Skeletal muscle tissue (tissue), 4 donors: Measurements from ENCODE around the gene STXBP5. TPM values are rescaled to one million over a fixed set of nuclear protein-coding genes. Genes with fewer than 3 reads are reported as not detected.

Source experiments
- H3K27ac ChIP-seq: one replicate; pipeline ENCODE4 v1.7.0; 2013; ENCODE audit warnings: mild to moderate bottlenecking, low read depth, low read length, inconsistent platforms
- H3K27me3 ChIP-seq, 3 donors: one replicate each; pipeline ENCODE4 v1.7.0; 2013; ENCODE audit warnings: low read length in 3 of 3; ENCODE audit not compliant: control insufficient read depth in 3 of 3, insufficient read depth in 3 of 3
- H3K36me3 ChIP-seq, 3 donors: one replicate each; pipeline ENCODE4 v1.7.0; 2013; ENCODE audit warnings: low read length in 3 of 3; ENCODE audit not compliant: control insufficient read depth in 3 of 3, insufficient read depth in 3 of 3
- H3K4me1 ChIP-seq, 3 donors: one replicate each; pipeline ENCODE4 v1.7.0; 2013; ENCODE audit warnings: low read length in 3 of 3, mild to moderate bottlenecking in 3 of 3; ENCODE audit not compliant: control insufficient read depth in 3 of 3, insufficient read depth in 3 of 3
- H3K4me3 ChIP-seq, 3 donors: one replicate each; pipeline ENCODE4 v1.7.0; 2013; ENCODE audit warnings: low read length in 3 of 3
- H3K9ac ChIP-seq, 3 donors: one replicate each; pipeline ENCODE4 v1.7.0; 2013; ENCODE audit warnings: low read length in 3 of 3, mild to moderate bottlenecking in 3 of 3, moderate library complexity in 2 of 3, low read depth in 1 of 3
- H3K9me3 ChIP-seq, 3 donors: one replicate each; pipeline ENCODE4 v1.7.0; 2013; ENCODE audit warnings: low read length in 3 of 3; ENCODE audit not compliant: control insufficient read depth in 3 of 3
- total RNA-seq: library from RNA; depleted of rRNA; stranded (reverse); fragments of >200 nt; gene quantifications from one replicate; pipeline ENCODE4 v1.2.3, GENCODE V29; 2014
- donor health status: Osteomylitis.

The STXBP5 gene
- total RNA-seq, 1 donor from 2014 or later = 14.6 TPM

GRCh38 chr6:147207837-147208754, 3.9 kb downstream of the STXBP5 start:
- H3K4me1 ChIP-seq = peaks cover 0 to 15% (median 3%) of the 10 kb centered on the region in 3 donors
- peak overlapping the region; percentile 48 to 71 (median 58) for H3K9ac ChIP-seq
- H3K27me3 ChIP-seq = no peaks in the 10 kb centered on the region
- H3K4me3 ChIP-seq = peak overlapping the region in 1 of 3 donors; percentile 37
- H3K36me3 ChIP-seq = no peaks in the 10 kb centered on the region
- peak overlapping the region; percentile 75 for H3K27ac ChIP-seq
- no peaks in the 10 kb centered on the region for H3K9me3 ChIP-seq

DNA sequence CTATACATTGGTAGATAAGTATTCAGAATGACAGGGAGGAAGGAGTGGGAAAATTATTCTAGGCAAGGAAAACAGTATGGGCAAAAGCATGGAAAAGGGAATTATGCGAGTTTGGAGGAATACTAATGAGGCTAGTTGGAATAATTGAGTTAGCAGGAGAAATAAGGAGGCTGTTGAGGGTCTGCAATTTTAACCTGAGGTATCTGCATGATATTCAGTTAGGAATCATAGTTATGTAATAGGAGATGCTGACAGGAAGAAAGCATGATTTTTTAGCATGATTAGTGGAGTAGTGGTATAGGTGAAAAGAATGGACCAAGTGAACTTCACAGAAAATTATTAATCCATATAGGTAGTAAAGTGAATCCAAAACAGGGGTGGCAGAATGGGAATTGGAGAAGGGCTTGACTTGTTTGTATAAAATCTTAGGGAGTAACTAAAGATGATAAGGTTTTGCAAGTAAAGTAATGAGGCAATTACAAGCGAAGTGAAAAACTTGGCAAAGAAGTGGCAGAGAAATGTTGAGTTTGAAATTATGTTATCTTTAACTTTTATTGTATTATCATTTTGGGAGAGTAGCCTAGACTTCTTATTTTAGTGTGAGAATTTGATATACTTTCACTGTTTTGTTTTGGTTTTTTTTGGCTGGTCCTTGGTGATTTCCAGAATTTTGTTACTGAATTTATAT, 5.7 kb downstream of the STXBP5 start:
- Histone ChIP-seq H3K9ac (peak overlapping the region in 1 of 3 donors; percentile 1), H3K9me3 (no peaks in the 10 kb centered on the region), H3K27ac (peak overlapping the region; percentile 75), H3K4me3 (no peak overlapping the region), H3K36me3 (no peaks in the 10 kb centered on the region), H3K4me1 (peaks cover 0 to 12% (median 3%) of the 10 kb centered on the region in 3 donors), H3K27me3 (no peaks in the 10 kb centered on the region)

GRCh38 chr6:147211349-147211748, 7.1 kb downstream of the STXBP5 start:
- H3K4me3 ChIP-seq = no peak overlapping the region
- peaks cover 0 to 5% (median 3%) of the 10 kb centered on the region in 3 donors for H3K4me1 ChIP-seq
- H3K9ac ChIP-seq = no peak overlapping the region
- no peak overlapping the region for H3K27ac ChIP-seq
- H3K9me3 ChIP-seq = no peaks in the 10 kb centered on the region
- no peaks in the 10 kb centered on the region for H3K27me3 ChIP-seq
- H3K36me3 ChIP-seq = no peaks in the 10 kb centered on the region

GRCh38 chr6:147211831-147212230, 7.6 kb downstream of the STXBP5 start:
- Histone ChIP-seq H3K27ac (no peak overlapping the region), H3K4me3 (no peak overlapping the region), H3K4me1 (peaks cover 0 to 5% (median 3%) of the 10 kb centered on the region in 3 donors), H3K9me3 (no peaks in the 10 kb centered on the region), H3K9ac (no peak overlapping the region), H3K36me3 (no peaks in the 10 kb centered on the region), H3K27me3 (no peaks in the 10 kb centered on the region)

DNA sequence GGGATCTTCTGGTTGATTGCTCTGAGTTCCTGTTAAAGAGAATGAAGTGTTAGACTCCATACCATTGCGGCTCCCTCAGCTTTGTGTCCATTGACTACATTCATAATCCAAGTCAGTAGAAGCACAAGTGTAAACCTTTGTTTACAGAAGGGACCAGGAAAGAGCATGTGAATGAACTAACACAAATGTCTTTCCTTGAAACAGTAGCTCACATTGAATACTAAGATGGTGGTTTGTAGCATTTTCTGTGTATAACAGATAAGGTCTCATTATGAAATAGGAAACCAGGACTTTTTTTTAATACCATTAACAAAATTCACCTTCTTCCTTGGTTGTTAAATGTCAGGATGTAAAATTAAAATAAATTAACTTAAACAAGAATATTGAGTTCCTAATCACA, 8.4 kb downstream of the STXBP5 start:
- H3K4me1 ChIP-seq = peaks cover 0 to 5% (median 3%) of the 10 kb centered on the region in 3 donors
- H3K9ac ChIP-seq = no peak overlapping the region
- no peaks in the 10 kb centered on the region for H3K27me3 ChIP-seq
- H3K4me3 ChIP-seq = no peak overlapping the region
- H3K36me3 ChIP-seq = no peaks in the 10 kb centered on the region
- H3K9me3 ChIP-seq = no peaks in the 10 kb centered on the region
- H3K27ac ChIP-seq = no peak overlapping the region

DNA sequence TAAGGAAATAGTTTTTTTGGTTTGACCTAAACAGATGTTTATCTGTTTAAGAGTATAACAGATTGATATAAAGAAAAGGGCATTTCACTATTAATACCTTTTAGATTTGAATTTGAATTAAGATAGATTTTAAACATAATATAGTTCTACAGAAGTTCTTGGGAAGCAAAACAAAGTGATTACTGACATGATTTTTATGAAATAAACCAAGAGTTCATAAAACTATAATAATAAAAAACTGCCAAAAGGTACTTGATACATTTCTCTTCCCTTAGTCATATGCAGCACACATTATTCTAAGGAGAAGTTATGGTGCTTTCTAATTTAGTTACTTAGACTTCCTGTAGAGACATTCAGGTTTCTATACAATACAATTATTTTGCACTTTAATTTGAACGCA, 9.6 kb downstream of the STXBP5 start:
- Histone ChIP-seq H3K27me3 (no peaks in the 10 kb centered on the region), H3K27ac (no peak overlapping the region), H3K9ac (no peak overlapping the region), H3K36me3 (peaks cover 0 to 2% (median 0%) of the 10 kb centered on the region in 3 donors), H3K4me1 (peaks cover 0 to 5% (median 3%) of the 10 kb centered on the region in 3 donors), H3K4me3 (no peak overlapping the region), H3K9me3 (no peaks in the 10 kb centered on the region)

DNA sequence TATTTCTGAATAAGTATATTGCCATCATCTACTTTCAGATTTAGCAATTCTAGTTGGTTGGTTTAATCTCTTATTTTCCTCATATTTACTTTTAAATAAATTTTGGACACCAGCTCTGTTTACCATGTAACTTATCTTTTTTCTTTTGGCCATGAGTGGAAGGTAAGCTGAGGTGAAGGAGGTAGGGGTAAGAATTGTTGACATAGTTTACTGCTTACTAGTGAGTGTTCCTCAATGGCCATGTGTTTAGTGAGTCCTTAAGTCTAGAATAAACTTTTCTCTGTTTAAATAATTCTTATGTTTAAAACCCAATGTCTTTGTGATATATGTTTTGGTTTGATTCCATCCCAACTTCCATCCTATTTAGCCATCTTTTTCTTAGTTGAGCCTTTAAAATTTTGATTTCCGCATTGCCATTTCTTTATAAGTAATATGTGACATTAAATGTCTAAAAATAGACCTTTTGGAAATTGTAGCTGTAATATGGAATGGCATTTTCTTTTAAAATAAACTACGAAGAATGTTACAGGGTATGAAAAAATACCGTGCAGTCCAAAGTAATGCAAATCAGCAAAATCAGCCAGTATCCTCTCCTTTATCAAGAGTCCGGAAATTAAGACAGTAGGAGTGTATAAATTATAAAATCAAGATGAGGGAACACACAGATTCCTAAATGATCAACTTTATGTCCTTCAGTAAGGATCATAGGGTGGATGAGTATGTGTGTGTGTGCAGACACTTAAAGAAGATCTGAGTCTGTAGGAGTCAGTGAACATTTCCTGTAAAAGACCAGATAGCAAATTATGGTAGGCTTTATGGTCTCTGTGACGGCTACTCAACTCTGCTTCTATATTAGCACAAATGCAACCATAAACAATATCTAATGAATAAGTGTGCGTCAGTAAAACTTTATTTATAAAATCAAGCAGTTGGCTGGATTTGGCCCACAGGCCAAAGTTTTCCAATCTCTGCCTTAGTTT, 10.3 kb downstream of the STXBP5 start:
- no peaks in the 10 kb centered on the region for H3K9me3 ChIP-seq
- H3K4me3 ChIP-seq = no peak overlapping the region
- H3K36me3 ChIP-seq = peaks cover 0 to 2% (median 0%) of the 10 kb centered on the region in 3 donors
- no peak overlapping the region for H3K9ac ChIP-seq
- no peaks in the 10 kb centered on the region for H3K27me3 ChIP-seq
- peaks cover 0 to 4% (median 3%) of the 10 kb centered on the region in 3 donors for H3K4me1 ChIP-seq
- no peak overlapping the region for H3K27ac ChIP-seq

DNA sequence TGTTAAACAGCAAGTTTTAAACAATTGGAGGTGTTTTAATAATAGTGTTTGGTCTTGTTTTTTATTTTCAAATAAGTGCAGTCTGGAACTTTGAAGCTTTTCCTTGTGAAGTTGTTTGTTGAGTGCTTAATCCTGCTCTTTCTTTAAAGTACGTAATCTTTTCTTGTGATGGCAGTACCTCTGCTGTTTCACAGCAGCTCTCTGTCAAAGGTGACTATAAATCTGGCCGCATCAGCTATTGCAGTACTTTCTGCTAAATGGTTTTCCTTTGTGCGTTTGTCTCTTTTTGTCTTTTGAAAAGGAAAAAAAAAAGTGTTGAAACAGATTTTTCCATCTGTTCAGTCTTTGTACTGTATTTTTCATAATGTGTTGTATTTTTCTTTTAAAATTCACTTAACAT, 12.7 kb downstream of the STXBP5 start:
- Histone ChIP-seq H3K27me3 (no peaks in the 10 kb centered on the region), H3K4me3 (no peak overlapping the region), H3K36me3 (peaks cover 0 to 2% (median 0%) of the 10 kb centered on the region in 3 donors), H3K9ac (no peak overlapping the region), H3K4me1 (no peaks in the 10 kb centered on the region), H3K27ac (no peak overlapping the region), H3K9me3 (no peaks in the 10 kb centered on the region)

DNA sequence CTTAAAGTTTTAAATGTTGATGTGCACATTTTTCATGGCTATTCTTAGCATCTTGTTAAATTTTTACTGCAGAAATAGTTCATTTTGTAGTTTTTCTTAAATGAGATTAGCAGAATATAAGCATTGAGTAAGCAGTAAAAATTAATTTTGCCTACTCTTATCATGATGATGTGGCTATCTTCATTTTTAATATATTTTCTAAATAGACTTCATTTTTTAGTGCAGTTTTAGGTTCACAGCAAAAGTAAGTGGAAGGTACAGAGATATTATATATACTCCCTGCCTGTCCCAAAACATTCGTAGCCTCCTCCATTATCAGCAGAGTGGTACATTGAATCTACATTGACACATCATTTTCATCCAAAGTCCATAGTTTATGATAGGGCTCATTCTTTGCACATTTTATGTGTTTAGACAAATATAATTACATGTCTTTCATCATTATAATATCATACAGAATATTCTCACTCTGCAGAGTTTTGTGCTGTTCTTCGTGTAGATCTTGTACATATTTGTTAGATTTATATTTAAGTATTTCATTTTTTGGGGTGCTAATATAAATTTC, 13.7 kb downstream of the STXBP5 start:
- no peak overlapping the region for H3K9ac ChIP-seq
- H3K27ac ChIP-seq = no peak overlapping the region
- H3K4me1 ChIP-seq = no peaks in the 10 kb centered on the region
- peaks cover 0 to 2% (median 0%) of the 10 kb centered on the region in 3 donors for H3K36me3 ChIP-seq
- no peaks in the 10 kb centered on the region for H3K27me3 ChIP-seq
- H3K9me3 ChIP-seq = no peaks in the 10 kb centered on the region
- no peak overlapping the region for H3K4me3 ChIP-seq
